IPS-NIHi7 (cell line): ENCODE results near the gene PAK5.

Source experiments
- DNase-seq: peaks from one replicate; pipeline ENCODE4 v3.0.0; 2012; ENCODE audit warnings: mixed read lengths; ENCODE audit errors: extremely low spot score

The PAK5 gene

GRCh38 chr20:9496155-9496554 is 342.7 kb downstream of the PAK5 start:
- no peak for DNase-seq

GRCh38 chr20:9495701-9496100 is 343.2 kb downstream of the PAK5 start:
- DNase-seq: no peak

- no peak for DNase-seq
These were observed 345.1 kb downstream of the PAK5 start for GRCh38 chr20:9493803-9494202.

GRCh38 chr20:9492067-9492466 is 346.8 kb downstream of the PAK5 start:
- no peak for DNase-seq

- no peak for DNase-seq
These were observed 347.6 kb downstream of the PAK5 start for GRCh38 chr20:9491324-9491723.

GRCh38 chr20:9490631-9491030 is 348.2 kb downstream of the PAK5 start:
- DNase-seq: no peak

- no peak for DNase-seq
These were observed 348.7 kb downstream of the PAK5 start for GRCh38 chr20:9490161-9490560.

GRCh38 chr20:9488063-9488462 is 350.8 kb downstream of the PAK5 start:
- DNase-seq: no peak
